Heart left ventricle (tissue), 13 donors: ENCODE measurements around the gene EMILIN2.

ENCODE experiments used
- CTCF ChIP-seq, 12 donors: fragments of 200-600 bp; sonication (generic) in 4 of 12; IDR thresholded peaks; one replicate each; pipeline versions ENCODE4 v1.5.0 to v1.8.0; 2018 to 2022; ENCODE audit warnings: antibody characterized with exemption in 12 of 12, mild to moderate bottlenecking in 5 of 12
- POLR2A ChIP-seq, 2 donors: fragments of 450-650 bp; IDR thresholded peaks; one replicate each; pipeline ENCODE4 v1.6.1; 2017; ENCODE audit warnings: antibody characterized with exemption in 2 of 2, mild to moderate bottlenecking in 2 of 2, moderate library complexity in 2 of 2
- donor health status: ischemic (EF 13 %, LVEDD 7.1; RV severe dilation, severe dysfunction).
- donor health status: DM: no; HTN: yes; CAD: no.
- donor health status: DM: no; HTN: no; CAD: no.
- donor health status: ischemic (EF 25% LVEDD 6.9; RV normal size, moderate dysfunction).
- donor health status: ischemic (EF 25% LVEDD 5.7; RV mildly dilated, moderate dysfunction).
- donor health status: ischemic (EF 35%, LVEDD 5.7; RV mildly dilated, moderate dysfunction).
- donor health status: nonischemic (EF 11% LVEDD 7.7; RV severe dilation, severe dysfunction).
- donor health status: DM: yes; HTN: yes; CAD: no.
- donor health status: PGD.
- donor health status: ischemic (EF 29% LVEDD 5.4; RV normal size, mild dysfunction).
- donor health status: nonischemic (EF 23%, LVEDD 6.1; RV moderate dilation, normal function).

DNA sequence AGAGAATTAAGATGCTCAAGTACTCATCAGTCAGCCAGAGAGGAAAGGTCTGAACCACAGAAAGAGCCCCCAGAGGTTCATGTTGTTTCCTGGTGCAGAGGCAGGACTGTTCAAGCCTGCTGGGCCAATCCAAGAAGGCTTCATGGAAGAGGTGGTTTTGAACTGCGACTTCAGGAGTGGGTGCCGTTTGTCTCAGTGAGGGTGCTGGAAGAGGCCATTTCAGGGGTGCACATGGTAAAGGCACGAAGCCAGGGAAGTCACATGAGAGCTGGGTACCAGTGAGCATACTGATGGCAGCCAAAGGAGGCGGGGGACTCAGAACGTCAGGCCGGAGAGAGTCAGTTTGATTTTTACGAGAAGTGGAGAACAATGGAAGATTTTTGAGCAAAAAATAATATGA, 55.5 kb downstream of the EMILIN2 start:
- TF ChIP-seq POLR2A (IDR thresholded peaks at IDR 0.05) (no peak), CTCF (IDR thresholded peaks at IDR 0.05) (no peak)
